Measurements from ENCODE around the gene ANKS3. TPM values are rescaled to one million over a fixed set of nuclear protein-coding genes. Genes with fewer than 3 reads are reported as not detected.
"Not testable (repeated sequence)": the region's sequence is repeated elsewhere in the genome, so short reads cannot be mapped to it uniquely, and the experiment has no call there.

ANKS3 gene
- total RNA-seq, 2 donors from 2014 or later, result 13.5 to 21.2 TPM

DNA sequence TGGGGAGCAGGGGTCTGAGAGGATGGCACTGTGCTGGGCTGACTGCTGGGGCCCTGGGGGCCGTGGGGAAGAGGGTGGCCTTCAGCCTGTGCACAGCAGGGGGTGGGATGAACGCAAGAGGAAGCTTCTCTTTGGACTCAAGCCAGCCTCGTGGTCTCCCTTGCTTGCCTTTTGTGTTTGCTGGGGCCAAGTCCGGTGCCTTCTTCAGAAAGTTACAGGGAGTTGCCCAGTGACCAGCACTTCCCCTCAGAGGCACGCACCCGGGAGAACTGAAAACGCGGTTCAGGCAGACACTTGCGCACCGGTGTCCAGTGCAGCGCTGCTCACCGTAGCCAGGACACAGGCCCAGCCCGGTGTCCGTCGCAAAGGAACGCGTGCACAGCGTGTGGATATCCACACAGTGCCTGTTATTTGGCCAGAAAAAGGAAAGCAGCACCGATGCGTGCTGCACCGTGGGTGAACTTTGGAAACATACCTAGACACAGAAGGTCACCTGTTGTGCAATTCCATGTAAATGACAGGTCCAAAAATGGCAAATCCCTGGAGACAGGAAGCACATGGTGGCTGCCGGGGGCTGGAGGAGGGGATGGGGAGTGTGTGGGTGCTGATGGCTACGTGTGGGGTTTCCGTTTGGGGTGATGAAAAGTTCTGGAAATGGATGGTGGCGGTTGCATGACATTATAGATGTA is 70.2 kb downstream of the ANKS3 start:
- intact Hi-C loops (cut with DNase I, micrococcal nuclease), result no loop called here
- peak; percentile 58 to 77 for DNase-seq
- ATAC-seq, result peak; percentile 4

DNA sequence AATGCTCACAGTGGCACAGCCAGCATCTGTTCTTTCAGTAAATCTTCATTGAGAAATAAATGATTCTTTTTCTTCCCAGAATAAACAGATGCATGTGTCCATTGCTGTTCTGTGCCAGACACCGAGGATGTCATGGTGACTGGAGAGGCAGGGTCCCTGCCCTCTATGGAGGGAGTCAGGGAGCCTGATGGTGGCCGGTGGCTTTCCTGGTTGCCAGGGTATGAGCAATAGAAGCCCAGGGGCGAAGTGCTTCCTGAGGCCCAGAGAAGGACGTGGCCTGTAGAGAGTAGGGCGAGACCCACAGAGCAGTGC is 70.7 kb downstream of the ANKS3 start:
- DNase-seq (no peak), ATAC-seq (no peak)
- intact Hi-C loops (cut with DNase I, micrococcal nuclease), result no loop called here

DNA sequence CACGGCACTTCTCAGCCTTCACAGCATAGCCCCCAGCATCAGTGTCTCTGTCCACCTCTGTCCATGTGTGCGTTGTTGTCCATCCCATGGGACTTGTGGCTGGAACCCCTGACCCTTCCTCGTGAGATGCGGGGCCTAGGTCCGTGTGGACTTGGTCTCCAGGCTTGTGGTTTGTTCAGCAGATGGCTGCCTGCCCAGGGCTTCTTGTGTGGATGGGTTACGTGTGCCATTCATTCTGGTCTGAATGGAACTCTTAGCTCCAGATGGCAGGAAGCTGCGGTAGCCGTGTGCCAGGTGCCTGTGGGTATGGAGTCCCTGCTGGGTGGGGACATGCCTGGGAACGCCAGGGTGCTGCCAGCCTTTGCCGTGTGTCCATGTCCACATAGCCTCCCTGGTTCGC is 72.4 kb downstream of the ANKS3 start:
- intact Hi-C loops (cut with DNase I, micrococcal nuclease), result no loop called here
- no peak for ATAC-seq

DNA sequence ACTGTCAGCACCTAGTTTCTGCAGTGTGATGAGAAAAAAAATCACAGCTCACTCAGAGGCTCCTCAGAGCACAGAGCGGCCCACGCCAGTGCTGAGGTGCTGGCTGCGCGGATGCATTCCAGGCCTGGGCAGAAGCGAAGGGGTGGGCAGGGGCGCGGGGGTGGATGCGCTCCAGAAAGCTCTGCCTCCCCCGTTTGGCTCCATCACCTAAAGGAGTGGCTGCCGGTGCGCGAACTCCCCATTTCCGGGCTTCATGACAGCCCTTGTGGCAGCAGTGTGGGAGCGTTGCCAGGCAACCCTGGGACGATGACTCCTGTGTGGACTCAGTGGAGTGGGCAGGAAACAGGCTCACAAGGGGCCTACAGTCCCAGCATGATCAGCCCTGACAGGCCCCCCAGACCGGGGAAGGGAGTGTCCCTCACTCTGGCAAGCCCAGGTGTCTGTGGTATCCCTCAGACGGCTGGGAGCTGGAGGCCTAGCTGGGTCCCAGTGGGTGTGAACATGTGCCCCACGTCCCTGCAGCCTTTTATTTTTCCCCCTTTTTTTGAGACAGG is 73.5 kb downstream of the ANKS3 start:
- intact Hi-C loops (cut with DNase I, micrococcal nuclease), result no loop called here
- DNase-seq (peak in 1 of 2 donors; percentile 47), ATAC-seq (no peak)

More for the DNA sequence above, 72.4 kb downstream of the ANKS3 start:
- no peak for DNase-seq

DNA sequence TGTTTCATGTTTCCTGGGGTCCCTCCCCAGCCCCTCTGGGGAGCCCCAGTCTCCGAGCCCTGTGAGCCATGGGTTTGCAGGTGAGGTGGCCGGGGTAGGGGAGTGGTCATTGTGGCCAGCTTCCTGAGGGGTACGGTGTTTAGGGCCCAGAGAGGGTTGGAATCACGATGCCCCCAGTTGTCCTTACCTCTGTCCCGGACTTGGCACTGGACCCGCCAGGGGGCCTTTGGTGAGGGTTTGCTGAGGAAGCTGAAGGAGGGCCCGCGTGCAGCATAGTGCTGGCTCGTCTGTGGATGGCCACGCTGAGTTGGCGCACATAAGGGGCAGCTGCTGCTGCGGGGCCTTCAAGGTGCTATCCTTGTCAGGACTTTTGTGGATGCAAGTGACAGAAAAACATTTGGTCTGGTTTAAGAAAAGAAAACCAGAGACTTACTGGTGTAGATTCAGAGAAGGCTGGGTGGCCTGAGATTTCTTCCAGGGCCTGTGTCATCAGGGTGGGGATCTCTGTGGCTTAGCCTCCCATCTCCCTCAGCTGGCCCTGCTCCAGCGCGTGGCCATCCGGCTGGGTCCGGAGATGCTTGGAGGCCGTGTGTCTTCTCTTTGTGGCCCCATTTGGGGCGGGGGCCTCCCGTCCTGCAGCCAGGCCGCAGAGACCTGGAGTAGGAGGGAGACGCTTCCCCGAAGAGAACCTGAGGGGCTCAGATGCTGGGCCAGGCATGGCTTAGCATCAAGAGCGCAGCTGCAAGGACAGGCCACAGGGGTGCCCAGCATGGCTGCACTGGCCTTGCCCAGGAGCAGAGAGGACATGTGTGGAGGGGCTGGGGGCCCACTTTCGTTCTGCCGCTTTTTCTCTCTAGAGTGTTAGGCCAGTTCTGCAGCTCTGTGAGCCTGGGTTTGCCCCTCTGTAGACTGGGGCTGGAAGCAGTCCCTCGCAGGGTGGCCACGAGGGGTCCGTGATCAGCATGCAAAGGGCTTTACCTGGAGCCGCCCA is 74.4 kb downstream of the ANKS3 start:
- DNase-seq (no peak), ATAC-seq (no peak)
- intact Hi-C loops (cut with DNase I, micrococcal nuclease), result no loop called here

- ATAC-seq (no peak), DNase-seq (no peak)
- intact Hi-C loops (cut with DNase I, micrococcal nuclease), result no loop called here
These were observed 77.1 kb downstream of the ANKS3 start for GRCh38 chr16:4656695-4657686.

DNA sequence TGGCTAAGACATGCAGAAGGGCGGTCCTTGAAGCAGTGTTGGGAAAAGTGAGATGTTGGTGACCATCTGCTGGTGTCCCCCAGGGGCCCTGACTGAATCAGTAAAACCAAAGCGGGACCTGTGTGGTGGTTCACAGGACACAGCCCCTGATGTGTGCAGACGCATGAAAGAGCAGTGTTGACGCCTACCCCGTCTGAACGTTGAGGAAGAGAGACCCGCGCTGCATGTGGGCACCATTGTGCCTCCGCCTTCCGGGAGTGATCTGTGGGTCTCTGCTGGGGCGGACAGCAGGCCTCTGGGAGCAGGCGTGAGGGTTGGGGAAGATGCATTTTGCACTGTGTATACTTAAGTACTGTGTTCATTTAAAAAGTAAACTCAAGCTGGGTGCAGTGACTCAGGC is 77.8 kb downstream of the ANKS3 start:
- intact Hi-C loops (cut with DNase I, micrococcal nuclease), result no loop called here
- DNase-seq (no peak), ATAC-seq (no peak)

DNA sequence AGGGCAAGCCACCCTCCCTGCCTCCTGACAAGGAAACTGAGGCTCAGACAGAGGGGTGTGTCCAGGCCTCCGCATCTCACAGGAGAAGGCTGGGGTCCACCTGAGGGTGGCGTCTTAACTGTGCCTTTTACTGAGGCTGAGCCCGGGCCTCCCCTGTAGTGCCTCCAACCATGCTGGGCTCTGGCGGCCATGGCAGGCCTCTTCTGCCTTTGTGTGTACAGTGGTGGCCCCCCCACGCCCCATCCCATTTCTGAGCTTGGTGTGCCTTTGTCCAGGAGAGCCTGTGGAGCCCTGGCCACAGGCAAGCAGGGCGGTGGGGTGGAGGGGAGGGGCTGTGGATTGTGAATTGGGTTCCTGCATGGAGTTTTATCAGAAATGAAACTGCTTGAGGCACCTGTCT is 78.3 kb downstream of the ANKS3 start:
- intact Hi-C loops (cut with DNase I, micrococcal nuclease), result no loop called here
- DNase-seq, result no peak

DNA sequence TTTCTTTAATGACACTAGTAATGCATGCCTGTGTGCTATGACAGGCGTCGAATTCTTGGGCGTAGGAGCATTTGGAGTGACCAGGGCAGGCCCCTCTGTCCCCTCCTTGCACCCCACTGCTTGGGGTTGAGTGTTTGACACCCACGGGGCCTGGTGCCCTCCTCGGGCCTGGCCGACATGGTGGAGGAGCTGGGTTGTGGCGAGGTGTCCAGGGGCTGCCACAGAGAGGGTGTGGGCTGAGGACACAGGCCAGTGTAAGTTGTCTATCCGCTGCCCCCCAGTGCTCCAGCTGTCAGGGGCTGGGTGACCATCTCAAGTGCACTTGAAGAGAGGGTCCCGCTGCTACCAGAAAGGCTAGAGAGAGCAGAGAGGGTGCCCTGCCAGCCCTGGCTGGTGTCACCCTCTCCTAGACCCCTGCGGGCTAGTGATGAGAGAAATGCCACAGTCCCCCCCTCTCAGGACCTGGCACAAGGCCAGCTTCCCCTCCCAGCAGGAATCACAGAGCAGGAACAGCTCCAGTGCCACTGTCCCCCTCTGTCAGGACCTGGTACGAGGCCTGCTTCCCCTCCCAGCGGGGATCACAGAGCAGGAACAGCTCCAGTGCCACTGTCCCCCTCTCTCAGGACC is 79.0 kb downstream of the ANKS3 start:
- no peak for ATAC-seq
- no peak for DNase-seq
- intact Hi-C loops (cut with DNase I, micrococcal nuclease), result no loop called here

More for the DNA sequence above, 78.3 kb downstream of the ANKS3 start:
- no peak for ATAC-seq

- peak; percentile 86 for ATAC-seq
- intact Hi-C loops (cut with DNase I, micrococcal nuclease), result no loop called here
- peak; percentile 84 to 86 for DNase-seq
These were observed 79.8 kb downstream of the ANKS3 start for GRCh38 chr16:4654011-4654963.

- no peak for ATAC-seq
- intact Hi-C loops (cut with DNase I, micrococcal nuclease), result no loop called here
- DNase-seq, result no peak
These were observed 81.5 kb downstream of the ANKS3 start for GRCh38 chr16:4652561-4652960.

DNA sequence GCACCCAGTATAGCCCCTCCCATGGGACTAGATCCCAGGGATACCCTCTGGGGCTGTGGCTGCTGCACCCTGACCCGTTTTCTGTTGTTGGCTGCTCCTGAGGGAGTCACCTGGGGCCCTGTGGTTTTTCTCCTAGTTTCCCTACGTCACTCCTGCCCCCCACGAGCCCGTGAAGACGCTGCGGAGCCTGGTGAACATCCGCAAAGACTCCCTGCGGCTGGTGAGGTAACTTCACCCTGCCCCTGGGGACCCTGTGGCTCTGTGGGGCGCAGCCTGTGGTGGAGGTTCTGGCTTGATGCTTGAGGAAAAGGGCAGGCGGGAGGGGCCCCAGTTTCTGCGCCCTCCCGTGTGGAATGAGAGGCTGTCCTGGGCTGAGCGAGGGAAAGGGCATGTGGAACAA is 82.2 kb downstream of the ANKS3 start:
- ATAC-seq (no peak), DNase-seq (no peak)
- intact Hi-C loops (cut with DNase I, micrococcal nuclease), result no loop called here

DNA sequence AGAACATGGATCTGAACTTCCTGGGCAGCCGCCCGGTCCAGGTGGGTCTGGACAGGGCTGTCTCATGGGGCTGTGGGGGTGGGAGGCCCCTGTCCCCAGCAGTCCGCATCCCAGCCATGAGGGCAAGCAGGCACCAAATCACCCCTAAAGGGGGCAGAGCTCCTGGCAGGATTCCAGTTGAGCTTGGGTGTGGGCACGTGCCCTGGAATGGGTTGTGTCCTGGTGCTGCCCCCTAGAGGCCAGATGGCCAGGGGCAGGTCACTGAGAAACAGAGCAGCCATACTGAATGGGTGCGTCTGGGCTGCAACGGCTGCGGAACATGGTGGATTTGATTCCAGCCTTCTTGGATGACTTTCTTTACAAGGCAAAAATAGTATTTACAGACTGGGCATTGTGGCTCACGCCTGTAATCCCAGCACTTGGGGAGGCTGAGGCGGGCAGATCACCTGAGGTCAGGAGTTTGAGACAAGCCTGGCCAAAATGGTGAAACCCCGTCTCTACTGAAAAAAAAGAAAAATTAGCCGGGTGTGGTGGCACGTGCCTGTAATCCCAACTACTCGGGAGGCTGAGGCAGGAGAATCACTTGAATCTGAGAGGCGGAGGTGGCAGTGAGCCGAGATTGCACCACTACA is 83.5 kb downstream of the ANKS3 start:
- intact Hi-C loops (cut with DNase I, micrococcal nuclease), result not testable (repeated sequence)
- DNase-seq (peak; percentile 59 to 82), ATAC-seq (peak; percentile 52)

DNA sequence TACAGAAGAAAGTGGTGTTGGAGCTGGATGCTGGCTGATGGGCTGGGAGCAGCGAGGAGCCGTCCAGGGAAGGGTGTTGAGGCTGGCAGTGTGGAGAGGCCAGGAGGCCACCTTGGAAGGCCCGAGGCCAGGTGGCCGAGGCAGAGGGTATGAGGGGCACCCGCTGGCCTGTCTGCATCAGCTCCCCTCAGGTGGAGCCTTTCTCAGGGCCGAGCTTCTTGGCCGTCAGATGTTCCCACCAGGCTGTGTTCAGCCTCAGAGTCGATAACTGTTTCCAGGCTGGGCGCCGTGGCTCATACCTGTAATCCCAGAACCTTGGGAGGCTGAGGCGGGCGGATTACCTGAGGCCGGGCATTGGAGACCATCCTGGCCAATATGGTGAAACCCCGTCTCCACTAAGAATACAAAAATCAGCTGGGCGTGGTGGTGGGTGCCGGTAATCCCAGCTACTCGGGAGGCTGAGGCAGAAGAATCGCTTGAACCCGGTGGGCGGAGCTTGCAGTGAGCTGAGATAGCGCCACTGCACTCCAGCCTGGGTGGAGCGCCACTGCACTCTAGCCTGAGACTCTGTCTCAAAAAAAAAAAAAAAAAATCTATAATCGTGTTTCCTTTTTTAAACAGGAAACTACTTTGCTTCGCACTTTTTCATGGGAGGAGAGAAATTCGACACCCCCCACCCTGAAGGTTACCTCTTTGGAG is 84.2 kb downstream of the ANKS3 start:
- no peak for DNase-seq
- no peak for ATAC-seq
- intact Hi-C loops (cut with DNase I, micrococcal nuclease), result no loop called here

DNA sequence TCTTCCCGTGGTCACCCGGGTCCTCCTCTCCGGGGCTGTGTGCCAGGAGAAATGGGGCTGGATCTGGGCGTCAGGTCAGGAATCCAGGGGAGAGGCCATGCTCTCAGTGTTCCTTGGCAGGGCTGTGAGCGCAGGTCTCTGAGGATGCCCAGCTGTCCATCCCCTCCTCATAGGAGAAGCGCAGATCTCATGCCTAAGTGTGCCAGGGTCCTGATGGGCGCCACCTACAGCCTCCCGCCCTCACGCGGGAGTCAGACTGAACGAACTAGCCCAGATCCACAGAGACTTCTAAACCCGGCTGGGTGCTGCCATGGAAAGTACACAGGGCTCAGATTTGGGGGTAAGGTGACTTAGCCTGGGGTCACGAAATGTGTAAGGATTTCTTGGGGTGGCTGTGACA is 85.2 kb downstream of the ANKS3 start:
- DNase-seq (no peak), ATAC-seq (no peak)
- intact Hi-C loops (cut with DNase I, micrococcal nuclease), result no loop called here

DNA sequence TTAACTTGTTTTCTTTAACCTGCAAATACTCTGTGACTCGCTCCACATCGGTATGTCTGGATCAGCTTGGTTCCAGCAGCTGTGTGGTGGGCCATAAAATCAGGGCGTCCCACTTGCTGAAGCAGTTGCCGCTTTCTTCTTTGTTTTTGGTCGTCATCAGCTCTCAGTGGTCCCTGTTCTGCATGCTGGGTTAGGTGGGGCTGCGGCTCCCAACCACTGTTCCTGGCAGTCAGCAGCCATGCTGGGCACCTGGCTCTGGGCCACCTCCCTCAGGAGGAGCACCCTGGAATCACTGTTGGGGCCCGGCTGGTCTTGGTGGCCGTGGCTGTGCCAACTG is 86.5 kb downstream of the ANKS3 start:
- ATAC-seq (no peak), DNase-seq (no peak)
- intact Hi-C loops (cut with DNase I, micrococcal nuclease), result no loop called here
